ENCODE measurements around the gene OSBPL3. TPM values are rescaled to one million over a fixed set of nuclear protein-coding genes. Genes with fewer than 3 reads are reported as not detected.

Gene OSBPL3
- total and polyA plus RNA-seq, 12 donors, result 1.1 to 8.4 (median 3.1) TPM

GRCh38 chr7:24769851-24770250, 210.1 kb downstream of the OSBPL3 start:
- Histone ChIP-seq H3K27ac (no peak overlapping the region), H3K9me3 (replicated peaks in 1 of 3) (no peaks in the 10 kb centered on the region), H3K27me3 (no peaks in the 10 kb centered on the region), H3K36me3 (replicated peaks in 1 of 2) (no peaks in the 10 kb centered on the region), H3K4me1 (replicated peaks in 1 of 2) (no peaks in the 10 kb centered on the region), H3K4me3 (no peak overlapping the region)
- intact Hi-C loops (cut with DNase I), result no loop called here
- DNase-seq, result no peak
- 77 to 83% (median 81%) methylated on average over 2 of the region's 2 CpGs for WGBS, 4 donors
- no peak for TF ChIP-seq POLR2A (IDR thresholded peaks at IDR 0.05)
- TF ChIP-seq CTCF (IDR thresholded peaks at IDR 0.05), result no peak

GRCh38 chr7:24769014-24769830, 210.8 kb downstream of the OSBPL3 start:
- intact Hi-C loops (cut with DNase I), result no loop called here
- no peak overlapping the region for H3K4me3 ChIP-seq
- no peaks in the 10 kb centered on the region for H3K27me3 ChIP-seq
- no peaks in the 10 kb centered on the region for H3K36me3 ChIP-seq (replicated peaks in 1 of 2)
- no peak for DNase-seq
- no peak for TF ChIP-seq POLR2A (IDR thresholded peaks at IDR 0.05)
- H3K4me1 ChIP-seq (replicated peaks in 1 of 2), result no peaks in the 10 kb centered on the region
- WGBS, 4 donors, result 64 to 75% (median 73%) methylated on average over 9 of the region's 9 CpGs
- H3K27ac ChIP-seq, result no peak overlapping the region
- no peaks in the 10 kb centered on the region for H3K9me3 ChIP-seq (replicated peaks in 1 of 3)

- no peak overlapping the region for H3K27ac ChIP-seq
- no peaks in the 10 kb centered on the region for H3K4me1 ChIP-seq (replicated peaks in 1 of 2)
- no peaks in the 10 kb centered on the region for H3K9me3 ChIP-seq (replicated peaks in 1 of 3)
- WGBS, 4 donors, result 64 to 71% (median 68%) methylated on average over 9 of the region's 9 CpGs
- intact Hi-C loops (cut with DNase I), result no loop called here
- H3K27me3 ChIP-seq, result no peaks in the 10 kb centered on the region
- TF ChIP-seq CTCF (IDR thresholded peaks at IDR 0.05) (no peak), POLR2A (IDR thresholded peaks at IDR 0.05) (no peak)
- H3K4me3 ChIP-seq, result no peak overlapping the region
- DNase-seq, result no peak
- no peaks in the 10 kb centered on the region for H3K36me3 ChIP-seq (replicated peaks in 1 of 2)
Observed at GRCh38 chr7:24767878-24768569, 212.0 kb downstream of the OSBPL3 start.

GRCh38 chr7:24764972-24765744, 214.8 kb downstream of the OSBPL3 start:
- no peaks in the 10 kb centered on the region for H3K36me3 ChIP-seq (replicated peaks in 1 of 2)
- TF ChIP-seq POLR2A (IDR thresholded peaks at IDR 0.05) (no peak), CTCF (IDR thresholded peaks at IDR 0.05) (no peak)
- no peaks in the 10 kb centered on the region for H3K4me1 ChIP-seq (replicated peaks in 1 of 2)

More at GRCh38 chr7:24764972-24765744, 214.8 kb downstream of the OSBPL3 start:
- intact Hi-C loops (cut with DNase I), result no loop called here
- Histone ChIP-seq H3K27ac (no peak overlapping the region), H3K9me3 (replicated peaks in 1 of 3) (no peaks in the 10 kb centered on the region), H3K4me3 (no peak overlapping the region), H3K27me3 (no peaks in the 10 kb centered on the region)
- DNase-seq, result peak in 1 of 7 donors; percentile 54
- 61 to 78% (median 64%) methylated on average over 8 of the region's 8 CpGs for WGBS, 4 donors
